Measurements from ENCODE around the gene CTBP1.

DNA sequence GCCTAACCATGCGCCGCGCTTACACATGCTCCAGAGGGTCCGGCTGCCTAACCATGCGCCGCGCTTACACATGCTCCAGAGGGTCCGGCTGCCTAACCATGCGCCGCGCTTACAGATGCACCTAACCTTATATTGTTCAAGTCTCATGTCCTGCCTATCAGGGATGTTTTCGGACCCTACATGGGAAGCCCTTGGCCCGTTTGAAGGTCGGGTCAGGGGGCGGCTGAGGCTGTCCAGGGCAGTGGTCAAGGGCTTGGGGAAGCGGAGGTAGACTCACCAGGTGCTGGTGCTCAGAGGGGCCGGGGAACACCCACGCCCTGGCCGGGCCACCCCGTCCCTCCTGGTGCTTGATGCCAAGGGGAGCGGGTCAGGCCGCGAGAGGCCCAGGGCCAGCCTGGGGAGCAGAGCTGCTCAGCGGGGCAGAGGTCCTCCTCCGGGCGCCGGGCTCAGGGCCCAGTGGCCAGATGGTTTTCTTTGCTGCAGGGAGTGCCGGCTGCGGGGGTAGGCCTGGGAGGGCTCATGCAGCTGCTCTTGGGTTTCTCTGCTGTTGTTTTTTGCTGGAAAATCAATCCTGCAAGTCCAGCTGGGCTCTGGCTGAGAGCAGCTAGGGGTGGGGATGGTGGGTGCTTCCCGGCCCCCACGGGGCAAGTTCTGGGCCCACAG is 41.2 kb downstream of the CTBP1 start:
- TF ChIP-seq, protein P1, sequence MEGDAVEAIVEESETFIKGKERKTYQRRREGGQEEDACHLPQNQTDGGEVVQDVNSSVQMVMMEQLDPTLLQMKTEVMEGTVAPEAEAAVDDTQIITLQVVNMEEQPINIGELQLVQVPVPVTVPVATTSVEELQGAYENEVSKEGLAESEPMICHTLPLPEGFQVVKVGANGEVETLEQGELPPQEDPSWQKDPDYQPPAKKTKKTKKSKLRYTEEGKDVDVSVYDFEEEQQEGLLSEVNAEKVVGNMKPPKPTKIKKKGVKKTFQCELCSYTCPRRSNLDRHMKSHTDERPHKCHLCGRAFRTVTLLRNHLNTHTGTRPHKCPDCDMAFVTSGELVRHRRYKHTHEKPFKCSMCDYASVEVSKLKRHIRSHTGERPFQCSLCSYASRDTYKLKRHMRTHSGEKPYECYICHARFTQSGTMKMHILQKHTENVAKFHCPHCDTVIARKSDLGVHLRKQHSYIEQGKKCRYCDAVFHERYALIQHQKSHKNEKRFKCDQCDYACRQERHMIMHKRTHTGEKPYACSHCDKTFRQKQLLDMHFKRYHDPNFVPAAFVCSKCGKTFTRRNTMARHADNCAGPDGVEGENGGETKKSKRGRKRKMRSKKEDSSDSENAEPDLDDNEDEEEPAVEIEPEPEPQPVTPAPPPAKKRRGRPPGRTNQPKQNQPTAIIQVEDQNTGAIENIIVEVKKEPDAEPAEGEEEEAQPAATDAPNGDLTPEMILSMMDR (conservative IDR thresholded peaks at IDR 0.05): no peak
- TF ChIP-seq ZFX (IDR thresholded peaks at IDR 0.05): no peak
